Measurements from ENCODE around the gene C9orf153.
A peak's percentile ranks its signal among the peaks of the same experiment; 100 is the strongest.
"Not testable (repeated sequence)": the region's sequence is repeated elsewhere in the genome, so short reads cannot be mapped to it uniquely, and the experiment has no call there.

Gene C9orf153

GRCh38 chr9:86259557-86259956, at the start of gene C9orf153:
Gene C9orf153, minus strand, starts transcription at chr9:86259657. Its CDS starts 30,054 bp downstream, at chr9:86229603.
- Mint-ChIP-seq H3K27ac (ENCODE audit: low read depth) (no peak within 1 kb of the TSS), H3K9me3 (no peaks in the 10 kb centered on the region), H3K4me3 (no peak within 1 kb of the TSS), H3K36me3 (ENCODE audit: insufficient read depth) (peaks cover 17% of the 10 kb centered on the region), H3K4me1 (no peaks in the 10 kb centered on the region), H3K27me3 (no peaks in the 10 kb centered on the region)
- DNase-seq (ENCODE audit: low spot score in 2 of 2) (no peak), ATAC-seq (replicated peaks; ENCODE audit: extremely low read depth, poor library complexity, severe bottlenecking) (no peak)

- no peak overlapping the region for H3K4me3 Mint-ChIP-seq
- H3K9me3 Mint-ChIP-seq, result no peaks in the 10 kb centered on the region
- no peak overlapping the region for H3K27ac Mint-ChIP-seq (ENCODE audit: low read depth)
- no peak for DNase-seq (ENCODE audit: low spot score in 2 of 2)
- ATAC-seq (replicated peaks; ENCODE audit: extremely low read depth, poor library complexity, severe bottlenecking), result no peak
- H3K4me1 Mint-ChIP-seq, result peaks cover 9% of the 10 kb centered on the region
- H3K27me3 Mint-ChIP-seq, result no peaks in the 10 kb centered on the region
- peaks cover 72% of the 10 kb centered on the region for H3K36me3 Mint-ChIP-seq (ENCODE audit: insufficient read depth)
Measured at GRCh38 chr9:86308687-86309086, 49.2 kb upstream of the C9orf153 start.

- Mint-ChIP-seq H3K36me3 (ENCODE audit: insufficient read depth) (peaks cover 78% of the 10 kb centered on the region), H3K4me1 (peaks cover 23% of the 10 kb centered on the region), H3K9me3 (no peaks in the 10 kb centered on the region), H3K4me3 (no peak overlapping the region), H3K27me3 (no peaks in the 10 kb centered on the region), H3K27ac (ENCODE audit: low read depth) (peak overlapping the region; percentile 47)
- DNase-seq (ENCODE audit: low spot score in 2 of 2), result no peak
- no peak for ATAC-seq (replicated peaks; ENCODE audit: extremely low read depth, poor library complexity, severe bottlenecking)
Measured at GRCh38 chr9:86304236-86304730, 44.8 kb upstream of the C9orf153 start.

GRCh38 chr9:86303316-86303975, 44.0 kb upstream of the C9orf153 start:
- DNase-seq (ENCODE audit: low spot score in 2 of 2) (no peak), ATAC-seq (replicated peaks; ENCODE audit: extremely low read depth, poor library complexity, severe bottlenecking) (no peak)
- no peaks in the 10 kb centered on the region for H3K27me3 Mint-ChIP-seq
- peak overlapping the region; percentile 47 for H3K27ac Mint-ChIP-seq (ENCODE audit: low read depth)
- peaks cover 23% of the 10 kb centered on the region for H3K4me1 Mint-ChIP-seq
- peaks cover 79% of the 10 kb centered on the region for H3K36me3 Mint-ChIP-seq (ENCODE audit: insufficient read depth)
- no peaks in the 10 kb centered on the region for H3K9me3 Mint-ChIP-seq
- no peak overlapping the region for H3K4me3 Mint-ChIP-seq

GRCh38 chr9:86301686-86302085, 42.2 kb upstream of the C9orf153 start:
- H3K27me3 Mint-ChIP-seq, result no peaks in the 10 kb centered on the region
- H3K4me3 Mint-ChIP-seq, result no peak overlapping the region
- no peak for ATAC-seq (replicated peaks; ENCODE audit: extremely low read depth, poor library complexity, severe bottlenecking)
- no peak for DNase-seq (ENCODE audit: low spot score in 2 of 2)
- H3K4me1 Mint-ChIP-seq, result peaks cover 29% of the 10 kb centered on the region
- H3K9me3 Mint-ChIP-seq, result no peaks in the 10 kb centered on the region
- peak overlapping the region; percentile 65 for H3K27ac Mint-ChIP-seq (ENCODE audit: low read depth)
- H3K36me3 Mint-ChIP-seq (ENCODE audit: insufficient read depth), result peaks cover 76% of the 10 kb centered on the region

- ATAC-seq (replicated peaks; ENCODE audit: extremely low read depth, poor library complexity, severe bottlenecking) (no peak), DNase-seq (ENCODE audit: low spot score in 2 of 2) (no peak)
- H3K27me3 Mint-ChIP-seq, result no peaks in the 10 kb centered on the region
- peak overlapping the region; percentile 65 for H3K27ac Mint-ChIP-seq (ENCODE audit: low read depth)
- peaks cover 66% of the 10 kb centered on the region for H3K36me3 Mint-ChIP-seq (ENCODE audit: insufficient read depth)
- H3K9me3 Mint-ChIP-seq, result no peaks in the 10 kb centered on the region
- H3K4me1 Mint-ChIP-seq, result peaks cover 29% of the 10 kb centered on the region
- no peak overlapping the region for H3K4me3 Mint-ChIP-seq
Measured at GRCh38 chr9:86300701-86301100, 41.2 kb upstream of the C9orf153 start.

GRCh38 chr9:86298873-86299272, 39.4 kb upstream of the C9orf153 start:
- H3K27ac Mint-ChIP-seq (ENCODE audit: low read depth), result no peak overlapping the region

GRCh38 chr9:86290341-86290740, 30.9 kb upstream of the C9orf153 start:
- H3K4me3 Mint-ChIP-seq; ATAC-seq (replicated peaks; ENCODE audit: extremely low read depth, poor library complexity, severe bottlenecking); DNase-seq (ENCODE audit: low spot score in 2 of 2); H3K27me3 Mint-ChIP-seq; H3K9me3 Mint-ChIP-seq; H3K4me1 Mint-ChIP-seq: not testable (repeated sequence)
- Mint-ChIP-seq H3K36me3 (ENCODE audit: insufficient read depth) (peaks cover 28% of the 10 kb centered on the region), H3K27ac (ENCODE audit: low read depth) (peak overlapping the region; percentile 36)

More at GRCh38 chr9:86298873-86299272, 39.4 kb upstream of the C9orf153 start:
- Mint-ChIP-seq H3K9me3 (no peaks in the 10 kb centered on the region), H3K27me3 (no peaks in the 10 kb centered on the region), H3K4me3 (no peak overlapping the region), H3K4me1 (peaks cover 26% of the 10 kb centered on the region), H3K36me3 (ENCODE audit: insufficient read depth) (peaks cover 61% of the 10 kb centered on the region)
- no peak for ATAC-seq (replicated peaks; ENCODE audit: extremely low read depth, poor library complexity, severe bottlenecking)
- no peak for DNase-seq (ENCODE audit: low spot score in 2 of 2)

GRCh38 chr9:86288499-86289198, 29.2 kb upstream of the C9orf153 start:
- Mint-ChIP-seq H3K27ac (ENCODE audit: low read depth) (peak overlapping the region; percentile 36), H3K9me3 (no peaks in the 10 kb centered on the region), H3K36me3 (ENCODE audit: insufficient read depth) (peaks cover 20% of the 10 kb centered on the region), H3K4me1 (peaks cover 5% of the 10 kb centered on the region), H3K4me3 (no peak overlapping the region), H3K27me3 (no peaks in the 10 kb centered on the region)
- ATAC-seq (replicated peaks; ENCODE audit: extremely low read depth, poor library complexity, severe bottlenecking), result no peak
- no peak for DNase-seq (ENCODE audit: low spot score in 2 of 2)

GRCh38 chr9:86287013-86287412, 27.6 kb upstream of the C9orf153 start:
- no peak for DNase-seq (ENCODE audit: low spot score in 2 of 2)

GRCh38 chr9:86286278-86286677, 26.8 kb upstream of the C9orf153 start:
- peak overlapping the region; percentile 70 for H3K27ac Mint-ChIP-seq (ENCODE audit: low read depth)
- ATAC-seq (replicated peaks; ENCODE audit: extremely low read depth, poor library complexity, severe bottlenecking), result no peak
- peaks cover 15% of the 10 kb centered on the region for H3K4me1 Mint-ChIP-seq
- no peak overlapping the region for H3K4me3 Mint-ChIP-seq
- no peak for DNase-seq (ENCODE audit: low spot score in 2 of 2)
- no peaks in the 10 kb centered on the region for H3K9me3 Mint-ChIP-seq
- H3K27me3 Mint-ChIP-seq, result no peaks in the 10 kb centered on the region
- H3K36me3 Mint-ChIP-seq (ENCODE audit: insufficient read depth), result peaks cover 27% of the 10 kb centered on the region

More at GRCh38 chr9:86287013-86287412, 27.6 kb upstream of the C9orf153 start:
- H3K36me3 Mint-ChIP-seq (ENCODE audit: insufficient read depth), result peaks cover 27% of the 10 kb centered on the region
- ATAC-seq (replicated peaks; ENCODE audit: extremely low read depth, poor library complexity, severe bottlenecking), result no peak
- no peaks in the 10 kb centered on the region for H3K27me3 Mint-ChIP-seq
- H3K9me3 Mint-ChIP-seq, result no peaks in the 10 kb centered on the region
- H3K4me3 Mint-ChIP-seq, result no peak overlapping the region
- peaks cover 12% of the 10 kb centered on the region for H3K4me1 Mint-ChIP-seq
- H3K27ac Mint-ChIP-seq (ENCODE audit: low read depth), result peak overlapping the region; percentile 70

GRCh38 chr9:86285261-86285660, 25.8 kb upstream of the C9orf153 start:
- no peaks in the 10 kb centered on the region for H3K9me3 Mint-ChIP-seq
- no peak overlapping the region for H3K4me3 Mint-ChIP-seq
- H3K27me3 Mint-ChIP-seq, result no peaks in the 10 kb centered on the region
- ATAC-seq (replicated peaks; ENCODE audit: extremely low read depth, poor library complexity, severe bottlenecking) (no peak), DNase-seq (ENCODE audit: low spot score in 2 of 2) (no peak)
- H3K4me1 Mint-ChIP-seq, result peaks cover 21% of the 10 kb centered on the region
- H3K36me3 Mint-ChIP-seq (ENCODE audit: insufficient read depth), result peaks cover 28% of the 10 kb centered on the region
- no peak overlapping the region for H3K27ac Mint-ChIP-seq (ENCODE audit: low read depth)
